Bronchus fibroblast of lung (primary cell): ENCODE data around the gene ATP2C2. TPM values are rescaled to one million over a fixed set of nuclear protein-coding genes. Genes with fewer than 3 reads are reported as not detected.

Experiments
- total RNA-seq: library from RNA; depleted of rRNA; stranded (reverse); fragments of >200 nt; gene quantifications from 2 replicates; pipeline ENCODE4 v1.2.3, GENCODE V29; 2015

The ATP2C2 gene, protein sequence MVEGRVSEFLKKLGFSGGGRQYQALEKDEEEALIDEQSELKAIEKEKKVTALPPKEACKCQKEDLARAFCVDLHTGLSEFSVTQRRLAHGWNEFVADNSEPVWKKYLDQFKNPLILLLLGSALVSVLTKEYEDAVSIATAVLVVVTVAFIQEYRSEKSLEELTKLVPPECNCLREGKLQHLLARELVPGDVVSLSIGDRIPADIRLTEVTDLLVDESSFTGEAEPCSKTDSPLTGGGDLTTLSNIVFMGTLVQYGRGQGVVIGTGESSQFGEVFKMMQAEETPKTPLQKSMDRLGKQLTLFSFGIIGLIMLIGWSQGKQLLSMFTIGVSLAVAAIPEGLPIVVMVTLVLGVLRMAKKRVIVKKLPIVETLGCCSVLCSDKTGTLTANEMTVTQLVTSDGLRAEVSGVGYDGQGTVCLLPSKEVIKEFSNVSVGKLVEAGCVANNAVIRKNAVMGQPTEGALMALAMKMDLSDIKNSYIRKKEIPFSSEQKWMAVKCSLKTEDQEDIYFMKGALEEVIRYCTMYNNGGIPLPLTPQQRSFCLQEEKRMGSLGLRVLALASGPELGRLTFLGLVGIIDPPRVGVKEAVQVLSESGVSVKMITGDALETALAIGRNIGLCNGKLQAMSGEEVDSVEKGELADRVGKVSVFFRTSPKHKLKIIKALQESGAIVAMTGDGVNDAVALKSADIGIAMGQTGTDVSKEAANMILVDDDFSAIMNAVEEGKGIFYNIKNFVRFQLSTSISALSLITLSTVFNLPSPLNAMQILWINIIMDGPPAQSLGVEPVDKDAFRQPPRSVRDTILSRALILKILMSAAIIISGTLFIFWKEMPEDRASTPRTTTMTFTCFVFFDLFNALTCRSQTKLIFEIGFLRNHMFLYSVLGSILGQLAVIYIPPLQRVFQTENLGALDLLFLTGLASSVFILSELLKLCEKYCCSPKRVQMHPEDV
- total RNA-seq, result not detected in 2 replicates

DNA sequence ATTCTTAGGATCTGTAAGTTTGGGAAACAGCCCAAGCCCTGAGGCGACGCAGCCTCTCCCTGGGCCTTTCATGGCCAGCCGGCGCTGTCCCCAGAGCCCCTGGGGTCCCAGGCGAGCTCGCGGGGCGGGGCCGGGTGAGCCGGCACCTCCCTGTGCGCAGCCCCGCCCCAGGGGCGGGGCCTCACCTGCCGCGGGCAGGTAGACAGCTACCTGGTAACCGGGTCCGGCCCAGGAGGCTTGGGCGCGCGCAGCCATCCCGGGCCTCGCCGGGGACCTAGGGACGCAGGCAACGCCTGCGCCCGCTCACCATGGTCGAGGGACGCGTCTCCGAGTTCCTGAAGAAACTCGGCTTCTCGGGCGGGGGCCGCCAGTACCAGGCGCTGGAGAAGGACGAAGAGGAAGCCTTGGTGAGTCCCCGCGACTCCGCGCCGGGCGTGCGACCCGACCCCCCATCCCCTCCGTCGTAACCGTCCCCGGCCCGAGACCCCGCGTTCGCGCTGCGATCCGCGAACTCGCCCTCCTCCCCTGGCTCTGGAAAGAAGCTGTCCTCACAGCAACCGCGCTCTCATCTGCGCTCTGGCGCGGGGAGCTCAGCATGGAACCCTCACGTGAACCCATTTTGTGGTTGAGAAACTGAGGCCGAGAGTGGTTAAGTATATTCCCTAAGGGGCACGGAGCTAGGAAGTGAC is at the start of gene ATP2C2:
Gene ATP2C2 (plus strand): TSS at position 231 of the 689 bp plus-strand sequence. CDS start 78 bp downstream, at position 309.

DNA sequence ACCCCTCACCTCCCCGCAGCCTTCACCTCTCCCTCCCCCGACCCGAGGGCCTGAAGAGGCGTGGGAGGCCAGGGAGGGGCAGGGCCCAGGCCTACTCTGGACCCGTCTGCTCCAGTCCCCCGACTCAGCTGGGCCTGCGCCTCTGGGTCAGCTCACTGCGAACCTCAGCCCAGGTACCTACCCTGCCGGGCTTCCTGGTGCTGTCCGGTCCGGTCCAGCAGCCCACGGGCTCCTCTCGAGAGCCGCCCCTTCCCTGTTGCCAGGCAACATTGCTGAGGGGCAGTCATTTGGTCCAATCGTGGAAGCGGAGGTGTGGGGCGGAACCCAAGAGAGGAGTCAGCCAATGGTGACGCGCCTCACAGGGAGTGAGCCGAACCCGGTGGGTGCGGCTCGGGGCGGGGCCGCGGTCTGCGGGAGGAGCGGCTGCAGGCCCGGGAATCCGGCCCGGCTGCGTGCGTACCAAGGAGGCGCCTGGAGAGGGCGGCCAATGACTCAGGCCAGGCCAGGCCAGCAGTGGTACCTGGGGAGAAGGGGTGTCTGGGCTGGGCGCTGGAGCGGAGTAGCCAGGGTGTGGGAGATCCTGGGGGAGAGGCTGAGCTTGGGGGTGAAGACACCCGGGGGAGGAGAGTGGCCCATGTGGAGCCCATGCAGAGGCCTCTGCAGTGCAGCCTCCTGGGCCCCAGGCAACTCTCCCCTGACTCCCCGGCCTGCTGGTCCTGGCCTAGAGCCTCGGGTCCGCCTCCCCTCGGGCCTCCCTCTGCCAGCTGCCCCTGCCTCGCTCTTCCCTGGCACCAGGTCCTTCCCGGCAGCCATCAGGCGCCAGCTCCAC is 136.3 kb downstream of the ATP2C2 start, which contains the start of gene MEAK7:
Gene MEAK7 (minus strand): TSS at position 240 of the 829 bp plus-strand sequence. CDS start 6,573 bp downstream, outside the sequence.

Other genes starting within 250 kb of the ATP2C2 start
- gene HSDL1, start 223.4 kb upstream of the ATP2C2 start, total RNA-seq, result 8.4 and 13.4 TPM in 2 replicates
- not detected in 2 replicates for gene DNAAF1, start 223.2 kb upstream of the ATP2C2 start, total RNA-seq
- 18.0 and 23.2 TPM in 2 replicates for gene TAF1C, start 181.5 kb upstream of the ATP2C2 start, total RNA-seq
- gene ADAD2, start 177.4 kb upstream of the ATP2C2 start, total RNA-seq, result not detected in 2 replicates
- gene KCNG4, start 128.5 kb upstream of the ATP2C2 start, total RNA-seq, result not detected in 2 replicates
- gene WFDC1, start 73.7 kb upstream of the ATP2C2 start, total RNA-seq, result 0.59 TPM in 1 of 2 replicates, not detected in the other
- 11.3 and 12.0 TPM in 2 replicates for gene MEAK7, start 136.1 kb downstream of the ATP2C2 start, total RNA-seq
- gene COTL1, start 249.5 kb downstream of the ATP2C2 start, total RNA-seq, result 304 and 327 TPM in 2 replicates